LNCaP clone FGC (cell line): Measurements from ENCODE around the gene PRODH2.

Source experiments
- DNase-seq: peaks from one replicate; pipeline ENCODE4 v3.0.0-alpha.2; 2011; ENCODE audit warnings: low read depth
- H3K4me3 ChIP-seq: 2 replicates; pipeline ENCODE4 v1.5.1; 2011; ENCODE audit warnings: mild to moderate bottlenecking, low read depth, low read length, control low read depth
- TF ChIP-seq, protein P1 (sequence below): IDR thresholded peaks from 2 replicates; pipeline ENCODE4 v1.5.1; 2012; ENCODE audit warnings: mild to moderate bottlenecking; ENCODE audit not compliant: control insufficient read depth, insufficient read depth; ENCODE audit errors: extremely low read depth

PRODH2 gene

DNA sequence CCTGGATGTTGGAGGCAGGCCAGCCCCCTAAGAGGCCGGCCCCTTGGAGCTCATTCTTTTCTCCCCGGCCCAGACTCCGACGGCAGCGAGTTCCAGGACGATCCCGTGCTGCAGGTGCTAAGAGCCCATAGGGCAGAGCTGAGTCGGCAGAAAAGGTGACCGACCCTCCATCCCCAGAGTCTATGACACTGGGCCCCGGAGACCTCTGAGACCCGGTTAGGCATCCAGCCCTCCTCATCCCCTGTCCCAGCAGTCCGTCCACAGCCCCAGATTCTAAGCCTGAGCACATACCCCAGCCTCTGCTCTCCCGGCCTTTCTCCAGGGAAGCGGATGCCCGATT is 44.6 kb downstream of the PRODH2 start:
- no peak for DNase-seq
- no peak overlapping the region for H3K4me3 ChIP-seq
- TF ChIP-seq, protein P1, sequence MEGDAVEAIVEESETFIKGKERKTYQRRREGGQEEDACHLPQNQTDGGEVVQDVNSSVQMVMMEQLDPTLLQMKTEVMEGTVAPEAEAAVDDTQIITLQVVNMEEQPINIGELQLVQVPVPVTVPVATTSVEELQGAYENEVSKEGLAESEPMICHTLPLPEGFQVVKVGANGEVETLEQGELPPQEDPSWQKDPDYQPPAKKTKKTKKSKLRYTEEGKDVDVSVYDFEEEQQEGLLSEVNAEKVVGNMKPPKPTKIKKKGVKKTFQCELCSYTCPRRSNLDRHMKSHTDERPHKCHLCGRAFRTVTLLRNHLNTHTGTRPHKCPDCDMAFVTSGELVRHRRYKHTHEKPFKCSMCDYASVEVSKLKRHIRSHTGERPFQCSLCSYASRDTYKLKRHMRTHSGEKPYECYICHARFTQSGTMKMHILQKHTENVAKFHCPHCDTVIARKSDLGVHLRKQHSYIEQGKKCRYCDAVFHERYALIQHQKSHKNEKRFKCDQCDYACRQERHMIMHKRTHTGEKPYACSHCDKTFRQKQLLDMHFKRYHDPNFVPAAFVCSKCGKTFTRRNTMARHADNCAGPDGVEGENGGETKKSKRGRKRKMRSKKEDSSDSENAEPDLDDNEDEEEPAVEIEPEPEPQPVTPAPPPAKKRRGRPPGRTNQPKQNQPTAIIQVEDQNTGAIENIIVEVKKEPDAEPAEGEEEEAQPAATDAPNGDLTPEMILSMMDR: no peak

- H3K4me3 ChIP-seq: no peak overlapping the region
- TF ChIP-seq, protein P1: no peak
- DNase-seq: no peak
Observed at GRCh38 chr19:35767288-35768081, 45.2 kb downstream of the PRODH2 start.

DNA sequence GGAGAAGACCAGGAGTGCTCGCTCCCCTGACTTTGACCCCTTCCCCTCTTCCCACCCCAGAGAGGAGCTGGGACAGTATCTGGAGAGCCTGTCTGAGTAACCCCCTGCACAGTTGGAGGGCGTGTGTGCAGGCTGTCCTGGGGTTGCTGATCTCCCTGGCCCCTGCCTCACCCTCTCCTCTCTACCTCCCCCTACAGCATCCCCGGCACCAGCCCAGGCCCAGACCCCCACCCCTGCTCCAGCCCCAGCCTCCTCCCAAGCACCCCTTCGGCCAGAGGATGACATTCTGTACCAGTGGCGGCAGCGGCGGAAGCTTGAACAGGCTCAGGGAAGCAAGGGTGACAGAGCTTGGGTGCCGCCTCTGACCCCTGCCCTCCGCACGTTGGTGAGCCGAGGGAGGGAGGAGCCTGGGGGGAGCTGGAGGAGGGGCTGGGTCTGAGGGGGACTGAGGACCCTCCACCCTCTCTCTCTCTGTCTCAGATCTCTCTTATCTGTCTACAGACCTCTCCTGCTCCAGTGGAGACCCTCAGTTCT is 46.0 kb downstream of the PRODH2 start:
- TF ChIP-seq, protein P1: no peak
- DNase-seq: no peak
- H3K4me3 ChIP-seq: no peak overlapping the region

- TF ChIP-seq, protein P1: no peak
- no peak overlapping the region for H3K4me3 ChIP-seq
- no peak for DNase-seq
Observed at GRCh38 chr19:35764432-35765315, 48.0 kb downstream of the PRODH2 start.

DNA sequence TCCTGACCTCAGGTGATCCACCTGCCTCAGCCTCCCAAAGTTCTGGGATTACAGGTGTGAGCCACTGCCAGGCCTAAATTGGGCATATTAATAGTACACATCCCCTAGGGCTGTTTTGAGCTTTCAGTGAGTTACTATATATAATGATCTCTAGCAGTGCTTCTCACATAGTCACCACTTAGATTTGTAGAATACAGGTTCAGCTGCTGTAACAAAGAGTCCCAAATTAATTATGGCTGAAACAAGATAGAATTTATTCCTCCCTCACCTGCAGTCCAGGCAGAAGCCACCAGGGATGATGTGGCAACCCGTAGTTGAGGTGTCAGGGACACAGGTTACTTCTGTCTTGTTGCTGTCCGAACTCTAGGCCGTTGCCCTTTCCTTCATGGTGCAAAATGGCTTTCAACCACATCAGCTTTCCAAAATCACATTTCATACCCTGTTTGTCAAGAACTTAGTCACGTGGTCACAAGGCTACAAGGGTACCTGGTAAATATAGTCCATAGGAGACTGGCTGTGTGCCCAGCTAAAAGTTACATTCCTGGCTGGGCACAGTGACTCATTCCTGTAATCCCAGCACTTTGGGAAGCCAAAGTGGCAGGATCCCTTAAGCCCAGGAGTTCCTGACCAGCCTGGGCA is 51.8 kb downstream of the PRODH2 start:
- no peak for DNase-seq
- TF ChIP-seq, protein P1: no peak
- no peak overlapping the region for H3K4me3 ChIP-seq

- TF ChIP-seq, protein P1: no peak
- no peak overlapping the region for H3K4me3 ChIP-seq
Observed at GRCh38 chr19:35759697-35760096, 52.9 kb downstream of the PRODH2 start.

More at GRCh38 chr19:35759697-35760096, 52.9 kb downstream of the PRODH2 start:
- no peak for DNase-seq
